Stimulated activated CD4-positive, alpha-beta T cell treated with anti-CD3 and anti-CD28 coated beads, Interleukin-15, amount 100 ng/mL, for 1 hour (primary cell): ENCODE measurements around the gene GREB1.

ENCODE experiments used
- DNase-seq, 2 donors: peaks; one replicate each; pipeline ENCODE4 v3.0.0-alpha.2; 2020; ENCODE audit warnings: low read depth in 1 of 2, low spot score in 1 of 2

Gene GREB1

DNA sequence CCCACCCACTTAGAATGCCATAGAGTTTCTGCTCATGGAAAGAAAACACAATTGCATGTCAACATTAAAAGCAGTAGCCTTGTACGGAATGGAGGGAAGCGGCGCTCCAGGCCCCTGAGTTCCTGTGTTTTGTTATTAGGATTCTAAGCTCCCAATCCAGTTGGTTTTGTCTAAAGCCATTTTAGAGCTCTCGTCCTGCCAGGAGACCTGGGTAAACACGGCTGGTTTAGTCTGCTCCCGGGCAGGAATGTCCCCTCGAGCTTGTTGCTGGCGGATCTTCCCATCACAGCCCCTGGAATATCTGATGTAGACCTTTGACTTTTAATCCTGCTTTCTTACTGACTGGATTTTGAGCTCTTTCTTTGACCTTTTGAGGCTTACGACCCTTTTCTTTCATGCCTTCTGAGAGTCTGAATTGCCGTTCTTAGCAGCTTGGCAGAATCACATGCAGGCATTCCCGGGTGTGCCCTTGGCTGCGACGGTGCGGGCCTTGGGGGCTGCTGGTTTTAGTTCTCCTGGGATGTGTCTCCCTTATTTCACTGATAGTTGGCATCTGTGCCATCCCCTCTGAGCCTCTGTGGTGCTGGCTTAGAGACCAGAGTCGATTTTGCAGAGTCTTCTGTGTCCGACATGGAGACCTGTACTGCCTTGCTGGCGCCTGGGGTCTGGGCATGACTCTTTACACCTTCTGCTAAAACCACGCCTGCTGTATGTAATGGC, 25.4 kb downstream of the GREB1 start:
- DNase-seq = no peak

DNA sequence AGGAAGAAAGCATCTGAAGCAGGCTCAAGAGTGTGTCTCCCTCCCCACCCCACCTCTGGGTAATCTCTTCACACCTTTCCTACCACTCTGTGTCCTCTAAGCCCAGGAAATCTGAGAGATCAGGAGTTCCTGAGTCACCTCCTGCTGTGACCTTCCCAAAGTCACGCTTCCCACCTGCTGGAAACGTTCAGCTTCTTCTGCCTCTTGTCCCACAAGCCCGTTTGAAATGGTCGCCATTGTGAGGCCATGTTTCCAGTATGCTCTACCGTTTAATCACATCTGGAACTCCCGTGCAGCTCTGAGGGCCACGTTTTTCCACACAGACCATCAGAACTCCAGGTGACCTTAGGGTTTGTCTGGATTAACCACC, 25.9 kb downstream of the GREB1 start:
- DNase-seq = no peak

DNA sequence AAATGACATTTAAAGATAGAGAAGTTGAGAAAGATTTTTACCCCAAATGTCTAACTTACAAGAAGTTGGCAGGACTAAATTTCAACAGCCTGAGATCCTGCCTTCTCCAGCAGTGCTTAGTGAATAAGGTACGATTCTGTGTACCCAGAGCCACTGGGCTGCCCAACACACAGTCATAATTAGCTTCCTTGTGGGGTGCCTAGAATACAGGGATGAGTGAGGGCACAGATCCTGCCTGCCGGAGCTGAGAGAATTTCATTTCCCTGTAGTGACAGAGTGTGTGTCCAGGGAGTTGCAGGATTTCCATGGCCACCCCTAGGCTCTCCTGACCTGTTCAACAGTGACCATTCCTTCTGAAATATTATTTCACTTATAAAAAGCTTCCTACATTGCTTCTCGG, 27.0 kb downstream of the GREB1 start:
- DNase-seq = no peak

DNA sequence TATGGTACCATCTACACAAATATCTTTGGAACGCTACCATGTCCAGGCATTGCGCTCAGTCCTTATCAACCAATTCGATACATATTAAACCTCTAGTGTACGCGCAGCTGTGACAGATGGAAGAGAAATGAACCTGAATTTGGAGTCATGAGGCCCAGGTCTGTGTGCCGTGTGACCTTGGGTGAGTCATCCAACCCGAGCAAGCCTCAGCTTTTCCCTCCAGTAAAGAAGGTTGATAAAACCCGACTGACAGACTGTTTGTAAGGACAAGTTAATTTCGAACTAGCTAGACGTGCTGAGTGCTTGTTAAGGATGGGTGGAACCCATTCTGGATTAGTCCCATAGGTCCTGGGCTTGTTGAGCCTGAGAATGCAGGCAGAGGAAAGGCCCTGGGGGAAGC, 28.2 kb downstream of the GREB1 start:
- DNase-seq = no peak

DNA sequence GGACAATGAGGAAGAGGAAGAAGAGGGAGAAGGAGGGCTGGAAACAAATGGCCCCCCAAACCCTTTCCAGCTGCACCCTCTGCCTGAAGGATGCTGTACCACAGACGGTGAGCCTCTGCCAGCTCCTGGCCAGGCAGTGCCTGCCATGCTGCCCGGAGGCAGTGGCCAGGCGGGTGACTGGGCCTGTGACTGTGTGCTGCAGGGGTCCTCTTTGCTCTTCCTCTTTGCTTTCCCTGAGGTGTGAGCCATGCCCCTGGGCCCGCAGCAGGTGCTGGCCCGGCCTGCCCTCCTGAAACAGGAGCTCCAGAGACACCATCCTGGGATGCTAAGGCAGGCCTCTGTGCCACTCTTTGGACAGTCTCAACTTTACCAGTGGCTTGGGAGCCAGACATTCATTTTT, 28.6 kb downstream of the GREB1 start:
- DNase-seq = no peak

DNA sequence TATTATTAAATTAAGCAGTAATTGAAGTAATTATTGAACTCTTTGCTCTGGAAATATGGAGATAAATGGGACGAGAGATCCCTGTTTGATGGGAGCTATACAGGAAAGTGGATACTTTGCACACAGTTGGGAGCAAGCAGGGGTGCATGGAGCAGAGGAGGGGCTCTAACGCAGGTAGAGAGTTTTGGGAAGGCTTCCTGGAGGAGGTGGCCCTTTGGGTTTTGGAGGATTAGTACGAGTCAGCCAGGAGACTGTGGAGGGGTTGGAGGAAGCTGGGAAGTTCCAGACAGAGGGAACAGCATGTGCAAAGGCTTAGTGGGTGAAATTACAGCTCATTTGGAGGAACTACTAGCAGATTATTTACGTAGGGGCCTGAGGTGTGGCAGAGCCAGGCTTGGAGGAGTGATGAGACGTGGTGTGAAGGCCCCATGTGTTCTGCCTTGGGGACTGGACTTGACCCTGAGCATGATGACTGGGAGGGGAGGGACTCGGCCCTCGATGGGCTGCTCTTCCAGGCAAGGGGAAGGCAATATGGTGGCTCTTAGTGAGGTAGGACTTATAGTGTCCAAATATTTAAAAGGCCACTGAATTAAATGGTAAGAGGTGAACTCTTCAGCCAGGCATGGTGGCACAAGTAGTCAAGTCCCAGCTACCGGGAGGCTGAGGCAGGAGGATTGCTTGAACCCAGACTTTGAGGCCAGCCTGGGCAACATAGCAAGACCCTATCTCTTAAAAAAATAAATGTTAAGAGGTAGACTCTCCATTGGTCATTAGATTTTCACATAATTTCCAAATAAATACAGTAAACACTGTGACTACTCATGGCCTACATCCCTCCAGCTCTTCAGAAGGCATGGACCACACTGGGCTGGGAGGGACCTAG, 30.2 kb downstream of the GREB1 start:
- DNase-seq = no peak

DNA sequence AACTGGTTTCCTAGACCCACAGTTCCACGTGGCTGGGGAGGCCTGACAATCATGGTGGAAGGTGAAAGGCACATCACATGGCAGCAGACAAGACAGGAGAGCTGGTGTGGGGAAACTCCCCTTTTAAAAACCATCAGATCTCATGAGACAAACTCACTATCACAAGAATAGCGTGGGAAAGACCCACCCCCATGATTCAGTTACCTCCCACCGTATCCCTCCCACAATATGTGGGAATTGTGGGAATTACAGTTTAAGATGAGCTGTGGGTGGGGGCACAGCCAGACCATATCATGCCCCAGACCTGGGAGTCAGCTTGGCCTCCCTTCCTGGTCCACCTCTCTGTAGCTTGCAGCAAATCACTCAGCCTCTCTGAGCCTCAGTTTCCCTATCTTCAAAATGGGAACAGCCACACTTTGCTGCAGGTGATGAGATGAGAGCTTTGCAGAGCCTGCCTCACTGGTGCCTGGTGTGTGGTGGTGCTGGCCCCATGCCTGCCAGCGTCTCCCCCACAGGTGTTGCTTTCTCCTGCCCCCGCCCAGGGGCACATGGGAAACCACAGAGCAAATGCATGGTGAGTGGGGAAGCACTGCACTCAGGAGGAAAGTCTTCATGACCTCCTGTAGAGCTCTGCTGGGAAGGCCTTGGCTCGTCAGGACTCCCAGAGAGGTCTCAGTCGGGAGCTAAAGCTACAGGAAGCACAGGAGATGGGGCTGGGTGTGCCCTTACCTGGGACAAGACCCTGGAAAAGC, 31.1 kb downstream of the GREB1 start:
- DNase-seq = no peak

DNA sequence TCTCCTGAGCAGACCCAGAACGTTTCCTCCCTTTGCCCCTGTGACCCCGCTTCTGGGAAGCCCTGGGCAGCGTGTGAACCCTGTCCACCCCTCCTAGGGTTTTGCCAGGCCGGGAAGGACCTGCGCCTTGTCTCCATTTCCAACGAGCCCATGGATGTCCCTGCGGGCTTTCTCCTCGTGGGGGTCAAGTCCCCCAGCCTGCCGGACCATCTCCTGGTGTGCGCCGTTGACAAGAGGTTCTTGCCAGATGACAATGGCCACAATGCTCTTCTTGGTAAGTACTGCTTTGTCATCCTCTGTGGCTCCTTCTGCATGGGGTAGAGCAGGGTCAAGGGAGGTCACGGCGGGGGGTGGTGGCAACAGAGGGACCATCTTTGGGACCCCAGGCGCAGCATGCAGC, 32.5 kb downstream of the GREB1 start:
- no peak for DNase-seq

DNA sequence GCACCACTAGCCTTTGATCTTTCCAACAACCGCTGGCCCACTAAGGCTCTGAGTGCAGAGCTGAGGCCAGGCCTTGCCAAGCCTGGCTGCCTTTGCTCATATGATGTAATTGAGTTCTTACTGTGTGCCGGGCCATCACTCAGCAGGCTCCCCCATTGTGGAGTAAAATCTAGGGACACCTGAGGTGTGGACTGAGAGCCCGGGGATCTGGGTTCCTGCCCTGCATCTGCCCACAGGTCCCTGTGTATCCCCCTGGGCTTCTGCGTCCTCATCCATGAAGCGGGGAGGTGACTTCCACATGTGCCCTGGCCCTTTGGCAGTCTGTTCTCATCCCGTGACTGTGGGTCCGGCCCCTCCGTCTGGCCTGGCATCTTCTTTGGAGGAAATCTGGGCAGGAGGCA, 33.8 kb downstream of the GREB1 start:
- no peak for DNase-seq

DNA sequence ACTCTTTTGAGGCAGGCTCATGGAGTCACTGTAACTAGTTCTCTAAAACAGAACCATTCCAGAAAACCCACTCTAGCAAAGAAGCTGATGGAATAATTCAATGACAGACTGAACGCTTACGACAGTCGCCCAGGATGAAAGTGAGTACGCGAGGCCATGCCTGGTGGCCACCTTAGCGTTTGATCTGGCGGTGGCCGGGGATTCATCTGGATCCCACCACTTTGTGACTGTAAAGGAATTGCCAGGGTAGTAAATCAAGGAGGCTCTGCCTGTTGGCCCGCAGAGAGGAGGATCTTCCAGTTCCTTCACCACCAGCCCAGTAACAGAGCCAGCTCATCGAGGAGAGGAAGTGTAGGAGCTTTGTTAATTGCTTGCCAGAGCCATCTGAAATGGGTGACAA, 34.6 kb downstream of the GREB1 start:
- DNase-seq = no peak

DNA sequence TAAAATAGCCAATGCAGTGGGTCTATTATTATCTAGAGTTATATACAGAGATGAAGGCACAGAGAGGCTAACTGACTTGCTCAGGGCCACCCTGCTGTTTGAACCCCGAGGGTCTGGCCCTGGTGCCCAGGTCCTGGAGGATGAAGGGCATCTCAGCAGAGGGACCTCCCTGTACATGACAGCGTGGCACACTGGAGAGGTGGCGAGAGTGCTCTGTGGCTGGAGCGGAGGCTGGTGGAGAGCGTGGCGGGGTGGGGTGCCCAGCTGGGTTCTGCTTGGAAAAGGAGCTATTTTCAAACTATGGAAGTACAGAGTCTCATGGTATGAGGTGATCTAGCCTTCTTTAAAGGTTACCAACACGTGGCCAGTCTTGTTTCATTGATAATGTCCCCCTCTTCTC, 35.8 kb downstream of the GREB1 start:
- DNase-seq = no peak

DNA sequence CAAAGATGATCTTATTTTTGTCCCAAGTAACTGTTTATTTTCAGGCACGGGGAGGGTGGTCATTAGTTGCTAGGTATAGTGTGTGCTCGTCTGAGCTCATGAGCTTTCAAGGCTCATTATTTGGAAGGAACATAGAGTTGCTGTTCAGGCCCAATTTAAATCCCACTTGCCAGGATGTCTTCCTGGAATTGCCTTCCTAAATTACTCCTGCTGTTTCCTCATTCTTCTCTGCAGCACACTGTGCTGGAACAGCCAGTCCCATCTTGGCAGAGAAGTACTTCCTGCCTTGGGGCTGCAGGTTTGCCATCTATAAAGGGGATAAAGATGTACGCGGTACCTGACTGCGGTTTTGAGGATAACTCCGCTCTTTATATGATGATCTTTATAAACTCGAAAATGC, 37.3 kb downstream of the GREB1 start:
- no peak for DNase-seq

DNA sequence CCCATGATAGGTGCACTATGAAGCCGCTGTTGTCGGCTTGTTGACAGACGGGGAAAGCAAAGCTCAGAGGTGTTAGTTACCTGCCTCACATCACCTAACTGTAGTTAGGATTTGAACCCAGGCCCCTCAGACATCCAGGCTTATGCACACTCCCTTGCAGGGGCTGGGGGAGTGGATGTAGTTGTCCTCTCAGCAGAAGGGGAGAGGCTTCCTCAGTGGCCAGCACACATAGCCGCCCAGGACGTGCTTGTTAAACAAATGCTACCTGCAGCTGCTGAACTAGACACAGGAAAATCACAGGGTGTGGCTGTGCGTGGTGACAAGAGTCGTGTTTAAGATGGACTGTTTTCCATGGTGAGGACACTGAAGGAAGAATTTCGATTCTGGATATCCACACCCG, 39.2 kb downstream of the GREB1 start:
- DNase-seq = no peak

DNA sequence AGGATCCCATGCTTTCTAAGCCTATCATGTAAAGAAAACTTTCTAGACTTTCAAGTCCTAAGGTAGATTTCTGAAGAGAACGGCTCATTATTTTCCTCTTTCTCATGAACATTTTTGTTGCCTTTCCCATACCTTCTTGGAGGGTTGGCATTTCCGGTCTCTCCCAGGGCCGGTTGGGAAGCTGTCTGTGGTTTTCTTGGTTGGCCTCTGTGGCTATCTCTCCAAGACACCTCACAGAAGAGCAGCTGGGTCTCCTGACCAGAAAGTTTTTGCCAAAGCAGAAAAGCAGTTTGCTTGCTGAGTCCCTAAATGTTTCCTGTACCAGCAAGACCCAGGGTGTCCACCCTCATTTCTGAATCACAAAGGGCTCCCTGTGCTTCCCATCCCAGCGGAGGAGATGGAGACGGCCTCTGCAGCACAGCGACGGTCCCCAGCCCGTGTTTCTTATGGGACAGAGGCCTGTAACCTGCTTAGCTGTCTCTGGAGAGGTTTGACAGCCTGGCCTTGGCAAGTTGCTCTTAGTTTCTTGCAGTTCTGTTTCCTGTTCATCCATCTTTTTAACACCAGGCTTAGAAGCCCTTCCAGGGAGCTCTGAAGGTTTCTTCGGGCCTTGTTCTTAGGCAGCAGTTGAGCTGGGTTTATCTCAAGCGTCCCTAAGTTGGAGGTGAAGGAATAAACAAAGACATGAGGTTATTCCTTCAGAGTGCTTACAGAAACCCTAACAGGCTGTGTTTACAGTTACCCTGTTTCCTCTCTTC, 39.8 kb downstream of the GREB1 start:
- DNase-seq = no peak

DNA sequence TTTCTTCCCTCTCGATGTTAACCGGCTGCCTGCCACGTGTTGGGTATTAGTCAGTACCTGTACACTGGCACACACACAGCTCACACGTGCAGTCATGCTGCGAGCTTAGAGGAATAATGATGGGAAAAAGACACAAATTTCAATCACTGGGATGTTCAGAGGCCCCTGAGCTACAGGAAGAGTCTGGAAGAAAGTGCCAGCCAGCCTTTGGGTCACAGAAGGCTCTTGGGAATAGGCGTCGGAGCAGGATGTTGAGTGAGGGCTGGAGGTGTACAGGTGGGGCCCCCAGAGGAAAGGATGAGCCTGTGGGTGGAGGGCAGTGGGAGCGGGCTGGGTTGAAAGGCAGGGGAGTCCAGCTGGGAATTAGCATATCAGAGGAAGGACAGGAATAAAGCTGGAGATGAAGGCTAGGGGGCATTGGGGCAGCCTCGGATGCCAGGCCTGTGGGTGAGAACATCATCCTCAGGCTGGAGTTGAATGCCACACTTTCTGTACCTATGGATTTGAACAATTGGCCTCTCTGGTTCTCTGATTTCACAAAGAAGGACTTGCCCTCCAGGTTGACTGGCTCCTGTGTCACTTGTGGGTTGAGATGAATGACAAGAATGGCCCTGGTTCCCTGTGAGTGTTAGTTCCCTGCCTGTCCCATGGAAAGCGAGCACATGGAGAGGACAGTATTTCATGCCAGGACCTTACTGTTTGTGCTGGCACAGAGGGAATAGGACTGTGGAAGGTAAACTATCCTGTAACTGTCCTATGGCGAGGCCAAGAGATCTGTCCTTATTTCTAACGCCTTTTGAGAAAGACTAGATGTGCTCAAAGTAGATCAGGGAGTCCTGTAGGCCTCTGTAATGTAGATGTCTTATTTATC, 40.6 kb downstream of the GREB1 start:
- no peak for DNase-seq

DNA sequence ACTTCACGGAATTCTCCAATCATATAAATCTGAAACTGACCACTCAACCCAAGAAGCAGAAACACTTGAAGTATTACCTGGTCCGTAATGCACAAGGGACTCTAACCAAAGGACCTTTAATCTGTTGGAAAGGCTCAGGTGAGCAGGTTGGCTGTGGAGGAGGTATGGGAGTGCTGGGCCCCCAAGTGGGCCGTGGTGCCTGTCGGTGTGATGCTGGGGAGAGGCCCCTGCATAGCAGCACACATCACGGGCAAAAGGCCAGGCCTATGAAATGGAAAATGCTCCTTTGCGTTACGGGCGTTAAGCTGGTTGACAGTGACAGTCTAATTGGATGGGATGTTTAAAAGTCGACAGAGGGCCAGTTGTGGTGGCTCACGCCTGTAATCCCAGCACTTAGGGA, 42.6 kb downstream of the GREB1 start:
- no peak for DNase-seq

DNA sequence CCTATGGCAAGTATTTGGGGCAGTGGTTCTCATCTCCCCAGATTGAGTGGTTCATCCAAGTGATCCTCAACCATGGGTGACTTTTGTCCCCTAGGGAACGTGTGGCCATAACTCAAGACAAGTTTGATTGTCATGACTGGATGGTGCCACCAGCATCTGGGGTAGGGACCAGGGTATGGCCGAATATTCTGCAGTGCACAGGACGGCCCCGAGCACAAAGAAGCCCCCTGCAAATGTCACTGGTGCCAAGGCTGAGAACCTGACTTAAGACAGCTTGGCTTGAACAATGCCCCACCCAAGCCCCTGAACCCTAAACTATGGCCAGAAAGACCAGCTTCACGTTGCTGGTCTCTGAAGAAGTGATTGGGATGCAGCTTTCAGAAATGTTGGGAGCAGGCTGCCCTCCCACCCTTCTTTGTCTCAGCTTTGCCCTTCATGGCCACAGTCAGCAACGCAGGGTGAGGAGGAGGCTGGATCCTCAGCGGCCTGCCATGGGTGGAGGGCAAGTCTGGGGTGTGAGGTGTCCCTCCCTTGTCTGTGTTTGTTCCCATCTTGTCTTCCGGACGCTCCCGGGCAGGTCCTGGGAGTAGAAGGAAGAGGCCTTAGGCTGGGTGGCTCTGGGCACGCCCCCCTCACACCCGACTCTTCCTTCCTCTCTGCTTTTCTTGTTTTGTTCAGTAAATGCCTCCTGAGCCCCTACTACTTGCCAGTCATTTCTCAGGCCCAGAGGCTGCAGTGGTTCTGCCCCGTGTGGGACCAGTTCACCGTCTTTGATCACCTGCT, 43.4 kb downstream of the GREB1 start:
- DNase-seq = no peak

DNA sequence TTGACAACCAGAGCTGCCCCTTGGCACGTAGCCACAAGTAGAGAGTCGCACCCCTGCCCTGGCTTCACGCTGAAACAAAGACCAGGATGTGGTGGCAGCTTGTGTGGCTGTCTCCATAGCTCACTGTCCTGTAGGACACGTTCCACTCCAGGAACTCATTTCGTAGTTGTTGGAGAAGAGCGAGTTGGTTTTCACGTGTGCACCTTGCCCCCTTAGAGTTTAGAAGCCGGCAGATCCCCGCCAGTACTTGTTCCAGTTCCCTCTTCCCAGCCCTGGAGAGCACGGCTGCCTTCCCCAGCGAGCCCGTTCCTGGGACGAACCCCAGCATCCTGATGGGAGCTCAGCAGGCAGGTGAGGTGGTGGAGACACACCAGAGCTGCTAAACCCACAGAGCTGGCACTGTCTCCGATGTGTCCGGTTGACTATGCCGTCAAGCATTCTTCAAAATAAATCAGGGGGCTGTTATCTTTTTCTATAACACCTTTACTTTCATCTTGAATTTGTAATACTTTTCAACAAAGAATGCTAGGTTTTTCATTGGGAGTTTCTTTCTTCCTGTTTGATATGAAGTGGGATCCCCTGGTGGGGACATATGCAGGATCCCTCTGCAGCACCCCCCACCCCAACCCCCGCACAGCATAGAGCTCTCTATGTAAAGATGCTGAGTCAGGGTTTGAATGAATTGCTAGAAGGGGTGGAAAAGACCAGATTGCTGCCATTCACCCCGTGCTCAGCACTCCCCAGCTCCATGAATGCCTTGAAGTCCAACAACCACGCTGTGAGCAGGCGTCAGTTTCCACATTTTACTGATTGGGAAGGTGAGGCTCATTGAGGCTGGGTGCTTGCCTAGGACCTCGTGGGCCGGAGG, 44.5 kb downstream of the GREB1 start:
- no peak for DNase-seq
